ENCODE measurements around the gene PILRB.
"Not testable (repeated sequence)": the region's sequence is repeated elsewhere in the genome, so short reads cannot be mapped to it uniquely, and the experiment has no call there.

Gene PILRB

GRCh38 chr7:100356416-100357068 is 1.4 kb upstream of the PILRB start:
- DNase-seq: no peak

GRCh38 chr7:100357131-100357561 is 771 bp upstream of the PILRB start:
- DNase-seq: no peak

- no peak for DNase-seq
These were observed 918 bp downstream of the PILRB start for GRCh38 chr7:100358857-100359212.

- DNase-seq: no peak
These were observed 2.4 kb downstream of the PILRB start for GRCh38 chr7:100360135-100360854.

GRCh38 chr7:100363098-100363497 is 5.2 kb downstream of the PILRB start:
- no peak for DNase-seq

- DNase-seq: not testable (repeated sequence)
These were observed 5.9 kb downstream of the PILRB start for GRCh38 chr7:100363797-100364196.

- no peak for DNase-seq
These were observed 6.6 kb downstream of the PILRB start for GRCh38 chr7:100364480-100364879.

GRCh38 chr7:100365998-100366367 is 8.1 kb downstream of the PILRB start:
- DNase-seq: not testable (repeated sequence)

GRCh38 chr7:100366411-100367250 is 8.7 kb downstream of the PILRB start:
- DNase-seq: no peak

- DNase-seq: no peak
These were observed 9.3 kb downstream of the PILRB start for GRCh38 chr7:100367251-100367620.

GRCh38 chr7:100367676-100368613 is 10.0 kb downstream of the PILRB start:
- DNase-seq: no peak

GRCh38 chr7:100369105-100369504 is 11.2 kb downstream of the PILRB start:
- peak; percentile 9 for DNase-seq

GRCh38 chr7:100370303-100370702 is 12.4 kb downstream of the PILRB start:
- no peak for DNase-seq

GRCh38 chr7:100370746-100371145 is 12.8 kb downstream of the PILRB start:
- no peak for DNase-seq

- DNase-seq: no peak
These were observed 13.7 kb downstream of the PILRB start for GRCh38 chr7:100371561-100372171.

GRCh38 chr7:100372256-100372655 is 14.3 kb downstream of the PILRB start:
- no peak for DNase-seq

GRCh38 chr7:100372694-100373093 is 14.8 kb downstream of the PILRB start:
- DNase-seq: no peak

- no peak for DNase-seq
These were observed 15.4 kb downstream of the PILRB start, which contains the start of gene PILRA for GRCh38 chr7:100373261-100373831. TSS of gene PILRA (plus strand) at chr7:100373487. CDS start at chr7:100373657, 170 bp downstream.

GRCh38 chr7:100373870-100374598 is 16.1 kb downstream of the PILRB start:
- DNase-seq: not testable (repeated sequence)

GRCh38 chr7:100374601-100375000 is 16.7 kb downstream of the PILRB start:
- no peak for DNase-seq

- DNase-seq: no peak
These were observed 18.1 kb downstream of the PILRB start for GRCh38 chr7:100376066-100376465.
